ENCODE measurements around the gene USP31. TPM values are rescaled to one million over a fixed set of nuclear protein-coding genes. Genes with fewer than 3 reads are reported as not detected.

Gene USP31
- total RNA-seq, 2 donors from 2014 or later: 16.2 to 67.3 TPM

GRCh38 chr16:23131931-23132621 is 17.2 kb downstream of the USP31 start:
- no peak for DNase-seq (ENCODE audit: low spot score)
- Histone ChIP-seq H3K27ac (peak overlapping the region; percentile 71 to 74), H3K36me3 (no peaks in the 10 kb centered on the region), H3K4me3 (no peak overlapping the region), H3K4me1 (replicated peaks) (peaks cover 3% of the 10 kb centered on the region), H3K27me3 (replicated peaks; ENCODE audit: insufficient read depth) (no peaks in the 10 kb centered on the region), H3K9me3 (no peaks in the 10 kb centered on the region)
- no peak for TF ChIP-seq POLR2A (IDR thresholded peaks at IDR 0.05)
- TF ChIP-seq POLR2AphosphoS5 (IDR thresholded peaks at IDR 0.05): no peak
- TF ChIP-seq, protein P1, sequence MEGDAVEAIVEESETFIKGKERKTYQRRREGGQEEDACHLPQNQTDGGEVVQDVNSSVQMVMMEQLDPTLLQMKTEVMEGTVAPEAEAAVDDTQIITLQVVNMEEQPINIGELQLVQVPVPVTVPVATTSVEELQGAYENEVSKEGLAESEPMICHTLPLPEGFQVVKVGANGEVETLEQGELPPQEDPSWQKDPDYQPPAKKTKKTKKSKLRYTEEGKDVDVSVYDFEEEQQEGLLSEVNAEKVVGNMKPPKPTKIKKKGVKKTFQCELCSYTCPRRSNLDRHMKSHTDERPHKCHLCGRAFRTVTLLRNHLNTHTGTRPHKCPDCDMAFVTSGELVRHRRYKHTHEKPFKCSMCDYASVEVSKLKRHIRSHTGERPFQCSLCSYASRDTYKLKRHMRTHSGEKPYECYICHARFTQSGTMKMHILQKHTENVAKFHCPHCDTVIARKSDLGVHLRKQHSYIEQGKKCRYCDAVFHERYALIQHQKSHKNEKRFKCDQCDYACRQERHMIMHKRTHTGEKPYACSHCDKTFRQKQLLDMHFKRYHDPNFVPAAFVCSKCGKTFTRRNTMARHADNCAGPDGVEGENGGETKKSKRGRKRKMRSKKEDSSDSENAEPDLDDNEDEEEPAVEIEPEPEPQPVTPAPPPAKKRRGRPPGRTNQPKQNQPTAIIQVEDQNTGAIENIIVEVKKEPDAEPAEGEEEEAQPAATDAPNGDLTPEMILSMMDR (IDR thresholded peaks at IDR 0.05): no peak
- 15% methylated on average over 7 of the region's 7 CpGs for WGBS
- intact Hi-C loops (cut with DNase I): no loop called here

- H3K27ac ChIP-seq: peak overlapping the region; percentile 71 to 74
- no peaks in the 10 kb centered on the region for H3K9me3 ChIP-seq
- no peak overlapping the region for H3K4me3 ChIP-seq
- 13% methylated on average over 1 of the region's 1 CpG for WGBS
- H3K36me3 ChIP-seq: no peaks in the 10 kb centered on the region
- TF ChIP-seq, protein P1 (IDR thresholded peaks at IDR 0.05): no peak
- TF ChIP-seq POLR2A (IDR thresholded peaks at IDR 0.05): no peak
- TF ChIP-seq POLR2AphosphoS5 (IDR thresholded peaks at IDR 0.05): no peak
- peaks cover 3% of the 10 kb centered on the region for H3K4me1 ChIP-seq (replicated peaks)
- intact Hi-C loops (cut with DNase I): no loop called here
- no peaks in the 10 kb centered on the region for H3K27me3 ChIP-seq (replicated peaks; ENCODE audit: insufficient read depth)
- no peak for DNase-seq (ENCODE audit: low spot score)
Measured at GRCh38 chr16:23131436-23131835, 17.8 kb downstream of the USP31 start.

GRCh38 chr16:23131036-23131435 is 18.2 kb downstream of the USP31 start:
- Histone ChIP-seq H3K4me3 (no peak overlapping the region), H3K27ac (peak overlapping the region; percentile 71 to 74), H3K9me3 (no peaks in the 10 kb centered on the region), H3K27me3 (replicated peaks; ENCODE audit: insufficient read depth) (no peaks in the 10 kb centered on the region), H3K4me1 (replicated peaks) (peaks cover 3% of the 10 kb centered on the region), H3K36me3 (no peaks in the 10 kb centered on the region)
- WGBS: 57% methylated on average over 3 of the region's 3 CpGs
- intact Hi-C loops (cut with DNase I): no loop called here
- TF ChIP-seq, protein P1 (IDR thresholded peaks at IDR 0.05): no peak
- TF ChIP-seq POLR2A (IDR thresholded peaks at IDR 0.05): no peak
- TF ChIP-seq POLR2AphosphoS5 (IDR thresholded peaks at IDR 0.05): no peak
- DNase-seq (ENCODE audit: low spot score): no peak

DNA sequence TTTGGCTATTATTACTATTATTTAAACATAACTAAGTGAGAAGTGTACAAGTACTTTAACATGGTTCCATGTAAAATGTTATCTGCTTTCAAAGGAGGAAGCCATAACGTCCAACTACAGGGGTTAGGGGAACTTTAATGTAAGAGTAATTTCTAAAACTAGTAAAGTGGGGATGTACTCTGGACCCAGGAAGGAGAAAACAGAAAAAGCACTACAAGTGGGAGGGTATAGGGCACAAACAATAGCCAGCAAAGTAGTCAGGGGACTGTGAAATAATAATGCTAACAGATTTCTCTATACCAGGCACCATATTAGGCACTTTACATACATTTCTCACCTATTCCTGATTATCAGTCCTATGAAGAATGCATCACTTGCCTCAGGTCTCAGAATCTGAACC is 19.6 kb downstream of the USP31 start:
- H3K4me3 ChIP-seq: no peak overlapping the region
- intact Hi-C loops (cut with DNase I): no loop called here
- H3K4me1 ChIP-seq (replicated peaks): peaks cover 3% of the 10 kb centered on the region
- no peak overlapping the region for H3K27ac ChIP-seq
- no peaks in the 10 kb centered on the region for H3K9me3 ChIP-seq
- no peaks in the 10 kb centered on the region for H3K27me3 ChIP-seq (replicated peaks; ENCODE audit: insufficient read depth)
- DNase-seq (ENCODE audit: low spot score): no peak
- no peaks in the 10 kb centered on the region for H3K36me3 ChIP-seq
- 41% methylated on average over 1 of the region's 1 CpG for WGBS
- TF ChIP-seq, protein P1 (IDR thresholded peaks at IDR 0.05): no peak
- no peak for TF ChIP-seq POLR2AphosphoS5 (IDR thresholded peaks at IDR 0.05)

- Histone ChIP-seq H3K27ac (no peak overlapping the region), H3K36me3 (no peaks in the 10 kb centered on the region), H3K9me3 (no peaks in the 10 kb centered on the region), H3K27me3 (replicated peaks; ENCODE audit: insufficient read depth) (no peaks in the 10 kb centered on the region), H3K4me3 (no peak overlapping the region), H3K4me1 (replicated peaks) (no peaks in the 10 kb centered on the region)
- WGBS: 70% methylated on average over 5 of the region's 5 CpGs
- TF ChIP-seq POLR2AphosphoS5 (IDR thresholded peaks at IDR 0.05) (no peak), POLR2A (IDR thresholded peaks at IDR 0.05) (no peak)
- TF ChIP-seq, protein P1 (IDR thresholded peaks at IDR 0.05): no peak
- intact Hi-C loops (cut with DNase I): no loop called here
- DNase-seq (ENCODE audit: low spot score): no peak
Measured at GRCh38 chr16:23128056-23128455, 21.2 kb downstream of the USP31 start.

All from prostate gland (tissue), 2 donors.